Measurements from ENCODE around the gene FCRL1. TPM values are rescaled to one million over a fixed set of nuclear protein-coding genes. Genes with fewer than 3 reads are reported as not detected.

The FCRL1 gene
- total RNA-seq, 1 experiment from 2014 or later = not detected

- Histone ChIP-seq H4K5ac (ENCODE audit: insufficient read length, low read depth, low read length) (no peak overlapping the region), H3K4me2 (ENCODE audit: insufficient read depth, insufficient read length, low read length) (no peak overlapping the region), H3K4me1 (ENCODE audit: insufficient read depth, low read length) (no peaks in the 10 kb centered on the region), H3K9ac (ENCODE audit: extremely low read depth, insufficient read length, low read length) (no peak overlapping the region), H2BK15ac (ENCODE audit: low read depth, low read length) (no peak overlapping the region), H3K9me3 (ENCODE audit: control insufficient read depth, low read depth, low read length) (no peaks in the 10 kb centered on the region), H3T11ph (ENCODE audit: low read length) (no peak overlapping the region), H3K27me3 (ENCODE audit: insufficient read depth, low read length) (no peaks in the 10 kb centered on the region), H2BK20ac (ENCODE audit: low read depth, low read length, poor library complexity, severe bottlenecking) (no peak overlapping the region), H3K79me2 (ENCODE audit: insufficient read depth, low read length) (no peaks in the 10 kb centered on the region), H3K27ac (ENCODE audit: insufficient read length, low read depth, low read length) (no peak overlapping the region), H4K20me1 (ENCODE audit: control insufficient read depth, insufficient read depth, insufficient read length) (no peaks in the 10 kb centered on the region), H4K8ac (replicated peaks; ENCODE audit: insufficient read length, low read depth, low read length) (no peak overlapping the region), H2BK120ac (ENCODE audit: low read depth, low read length, poor library complexity, severe bottlenecking) (no peak overlapping the region), H4K91ac (ENCODE audit: insufficient read length, low read depth, low read length) (no peak overlapping the region), H3K79me1 (ENCODE audit: insufficient read depth, low read depth, low read length, poor library complexity, severe bottlenecking) (no peaks in the 10 kb centered on the region), H3K4ac (ENCODE audit: low read depth, low read length) (no peak overlapping the region), H2AFZ (ENCODE audit: low read length) (no peak overlapping the region), H3K23me2 (ENCODE audit: insufficient read length, low read depth, low read length, poor library complexity, severe bottlenecking) (no peaks in the 10 kb centered on the region), H2BK12ac (ENCODE audit: insufficient read length, low read depth, low read length) (no peak overlapping the region), H3K18ac (ENCODE audit: insufficient read length, low read depth, low read length) (no peak overlapping the region), H3K23ac (ENCODE audit: insufficient read length, low read depth, low read length) (no peak overlapping the region), H3K14ac (ENCODE audit: insufficient read depth, low read length) (no peak overlapping the region), H2BK5ac (ENCODE audit: insufficient read length, low read length) (no peak overlapping the region), H2AK5ac (ENCODE audit: insufficient read length, low read length) (no peak overlapping the region), H3K56ac (ENCODE audit: insufficient read length, low read depth, low read length) (no peak overlapping the region)
- WGBS (ENCODE audit: extremely low coverage, insufficient read length, low lambda C conversion rate) = no CpG with 5 or more reads among the region's 1 CpG
- Mint-ChIP-seq H3K4me1 (no peaks in the 10 kb centered on the region), H3K4me3 (no peak overlapping the region), H3K36me3 (ENCODE audit: insufficient read depth in 1 of 3, low read depth in 3 of 3) (no peaks in the 10 kb centered on the region), H3K27ac (no peak overlapping the region), H3K27me3 (ENCODE audit: low read depth) (peaks cover 1% of the 10 kb centered on the region), H3K9me3 (no peaks in the 10 kb centered on the region; a peak in 1 of 5 replicates)
- no peak for DNase-seq
- TF ChIP-seq CTCF (conservative IDR thresholded peaks at IDR 0.05) = no peak
These were observed 19.9 kb downstream of the FCRL1 start for GRCh38 chr1:157799996-157800395.

All from H9 (cell line).